Left forelimb (tissue), 1 donor: ENCODE results near the gene MRPL11.

Experiments used
- DNase-seq: peaks from one replicate; pipeline ENCODE4 v3.0.0-alpha.2; 2018; ENCODE audit warnings: low spot score

The MRPL11 gene

GRCh38 chr11:66438504-66439466, at the start of gene MRPL11:
Gene MRPL11, minus strand, starts transcription at chr11:66438848. Its CDS starts 94 bp downstream, at chr11:66438754.
- peak; percentile 88 for DNase-seq

- no peak for DNase-seq
Observed at GRCh38 chr11:66484806-66485380, 46.2 kb upstream of the MRPL11 start.

- DNase-seq = peak; percentile 99
Observed at GRCh38 chr11:66480117-66480938, 41.7 kb upstream of the MRPL11 start, which contains the start of gene DPP3. Gene DPP3, plus strand, starts transcription at chr11:66480434. Its CDS starts 1,767 bp downstream, at chr11:66482201.

- no peak for DNase-seq
Observed at GRCh38 chr11:66479394-66480116, 40.9 kb upstream of the MRPL11 start.

- DNase-seq = no peak
Observed at GRCh38 chr11:66478729-66479393, 40.2 kb upstream of the MRPL11 start.

GRCh38 chr11:66477263-66478201, 38.9 kb upstream of the MRPL11 start:
- DNase-seq = no peak

GRCh38 chr11:66476841-66477251, 38.2 kb upstream of the MRPL11 start:
- DNase-seq = no peak

- no peak for DNase-seq
Observed at GRCh38 chr11:66476173-66476840, 37.7 kb upstream of the MRPL11 start.

GRCh38 chr11:66475349-66476172, 36.9 kb upstream of the MRPL11 start:
- DNase-seq = no peak

- DNase-seq = no peak
Observed at GRCh38 chr11:66473608-66474515, 35.2 kb upstream of the MRPL11 start.

- no peak for DNase-seq
Observed at GRCh38 chr11:66473167-66473566, 34.5 kb upstream of the MRPL11 start.

- DNase-seq = no peak
Observed at GRCh38 chr11:66472054-66472453, 33.4 kb upstream of the MRPL11 start.

GRCh38 chr11:66471142-66471541, 32.5 kb upstream of the MRPL11 start:
- DNase-seq = no peak

- no peak for DNase-seq
Observed at GRCh38 chr11:66470015-66470414, 31.4 kb upstream of the MRPL11 start.

- no peak for DNase-seq
Observed at GRCh38 chr11:66469441-66469840, 30.8 kb upstream of the MRPL11 start.

- no peak for DNase-seq
Observed at GRCh38 chr11:66468691-66469090, 30.0 kb upstream of the MRPL11 start.

- no peak for DNase-seq
Observed at GRCh38 chr11:66467756-66468155, 29.1 kb upstream of the MRPL11 start.
